Stimulated activated CD4-positive, alpha-beta T cell treated with anti-CD3 and anti-CD28 coated beads, Interleukin-1b, Interleukin-23, amount 100 ng/mL, for 4 hours (primary cell): Measurements from ENCODE around the gene DLG1.
"Not testable (repeated sequence)": the region's sequence is repeated elsewhere in the genome, so short reads cannot be mapped to it uniquely, and the experiment has no call there.

Experiments
- DNase-seq, 2 donors: peaks; one replicate each; pipeline ENCODE4 v3.0.0-alpha.2; 2020; ENCODE audit warnings: low read depth in 2 of 2

DLG1 gene

GRCh38 chr3:197209366-197210260, 88.8 kb downstream of the DLG1 start:
- no peak for DNase-seq

DNA sequence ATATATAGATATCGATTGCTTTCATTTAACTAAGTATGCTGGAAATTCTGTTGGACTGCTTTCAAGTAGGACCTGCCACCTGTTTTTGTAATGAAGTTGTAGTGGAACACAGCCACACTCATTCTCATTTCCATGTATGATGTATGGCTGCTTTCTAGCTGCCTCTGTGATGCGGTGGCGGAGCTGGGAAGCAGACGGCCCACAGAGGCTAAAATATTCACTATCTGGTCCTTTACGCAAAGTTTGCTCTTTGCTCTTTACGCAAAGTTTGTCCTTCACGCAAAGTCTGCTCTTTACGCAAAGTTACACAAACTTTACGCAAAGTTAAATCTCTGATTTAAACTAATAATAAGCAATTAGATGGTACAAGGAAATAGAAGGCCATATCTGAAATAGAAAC, 91.5 kb downstream of the DLG1 start:
- DNase-seq: no peak

- no peak for DNase-seq
Observed at GRCh38 chr3:197205675-197206074, 92.7 kb downstream of the DLG1 start.

- DNase-seq: no peak
Observed at GRCh38 chr3:197205265-197205664, 93.1 kb downstream of the DLG1 start.

DNA sequence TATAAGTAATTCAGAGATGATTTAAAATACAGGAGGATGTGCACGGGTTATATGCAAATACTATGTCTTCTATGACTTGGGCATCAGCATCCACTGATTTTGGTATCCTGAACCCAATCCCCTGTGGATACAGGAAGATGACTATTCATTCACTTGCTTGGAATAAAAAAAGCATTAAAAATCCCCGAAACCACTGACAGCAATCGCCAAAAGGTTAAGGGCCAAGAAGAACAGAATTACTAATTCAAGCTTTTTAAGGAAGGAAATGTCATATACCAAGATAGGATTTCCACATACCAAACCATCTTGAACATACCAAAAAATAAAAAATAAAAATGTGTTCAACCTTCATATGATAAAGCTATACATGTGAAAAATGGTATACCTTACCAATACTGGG, 93.7 kb downstream of the DLG1 start:
- DNase-seq: no peak

GRCh38 chr3:197203714-197204146, 94.7 kb downstream of the DLG1 start:
- no peak for DNase-seq

GRCh38 chr3:197202694-197203093, 95.7 kb downstream of the DLG1 start:
- no peak for DNase-seq

DNA sequence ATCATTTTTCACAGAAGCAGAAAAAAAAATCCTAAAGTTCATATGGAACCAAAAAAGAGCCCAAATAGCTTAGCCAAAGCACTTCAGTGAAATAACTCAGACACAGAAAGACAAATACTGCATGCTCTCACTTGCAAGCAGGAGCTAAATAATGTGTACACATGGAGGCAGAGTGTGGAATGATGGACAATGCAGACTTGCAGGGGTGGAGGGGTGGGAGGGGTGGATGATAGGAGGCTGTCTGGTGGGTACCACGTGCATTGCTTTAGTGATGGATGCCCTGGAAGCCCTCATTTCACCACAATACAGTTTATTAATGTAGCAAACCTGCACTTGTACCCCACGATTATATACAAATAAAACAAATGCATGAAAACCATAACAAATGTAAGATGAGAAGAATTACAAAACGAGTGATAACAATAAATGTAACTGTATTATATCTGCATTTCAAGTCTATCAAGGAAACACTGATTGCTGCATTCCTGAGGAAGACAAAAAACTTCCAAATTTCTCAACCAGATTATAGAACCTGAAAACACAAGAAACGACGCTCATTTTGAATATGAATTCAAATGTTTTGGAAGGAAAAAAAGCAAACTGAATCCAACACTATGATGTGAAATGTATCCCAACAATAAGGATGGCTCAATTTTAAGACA, 96.5 kb downstream of the DLG1 start:
- DNase-seq: no peak

- not testable (repeated sequence) for DNase-seq
Observed at GRCh38 chr3:197200856-197201255, 97.6 kb downstream of the DLG1 start.

GRCh38 chr3:197197334-197197733, 101.1 kb downstream of the DLG1 start:
- no peak for DNase-seq

GRCh38 chr3:197196192-197196591, 102.2 kb downstream of the DLG1 start:
- DNase-seq: no peak

DNA sequence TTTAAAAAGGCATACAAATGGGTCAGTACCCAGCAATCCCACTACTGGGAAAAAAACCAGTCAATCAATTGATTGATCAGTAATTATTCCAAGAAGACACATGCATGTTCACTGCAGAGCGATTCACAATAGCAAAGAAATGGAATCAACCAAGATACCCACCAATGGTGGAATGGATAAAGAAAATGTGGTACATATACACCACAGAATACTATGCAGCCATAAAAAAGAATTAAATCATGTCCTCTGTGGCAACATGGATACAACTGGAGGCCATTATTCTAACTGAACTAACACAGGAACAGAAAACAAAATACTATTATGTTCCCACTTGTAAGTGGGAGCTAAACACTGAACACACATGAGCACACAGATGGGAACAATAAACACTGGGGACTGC, 103.1 kb downstream of the DLG1 start:
- no peak for DNase-seq

DNA sequence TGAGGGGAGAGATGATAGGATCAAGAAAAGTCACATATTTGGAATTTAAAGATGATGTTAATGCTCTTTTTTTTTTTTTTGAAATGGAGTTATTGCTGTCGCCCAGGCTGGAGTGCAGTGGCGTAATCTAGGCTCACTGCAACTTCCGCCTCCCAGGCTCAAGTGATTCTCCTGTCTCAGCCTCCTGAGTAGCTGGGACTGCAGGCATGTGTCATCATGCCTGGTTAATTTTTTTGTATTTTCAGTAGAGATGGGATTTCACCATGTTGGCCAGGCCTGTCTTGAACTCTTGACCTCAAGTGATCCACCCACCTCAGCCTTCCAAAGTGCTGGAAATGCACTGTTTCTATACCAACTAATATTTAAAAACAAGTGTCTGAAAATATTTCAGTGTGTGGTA, 104.7 kb downstream of the DLG1 start:
- DNase-seq: not testable (repeated sequence)

DNA sequence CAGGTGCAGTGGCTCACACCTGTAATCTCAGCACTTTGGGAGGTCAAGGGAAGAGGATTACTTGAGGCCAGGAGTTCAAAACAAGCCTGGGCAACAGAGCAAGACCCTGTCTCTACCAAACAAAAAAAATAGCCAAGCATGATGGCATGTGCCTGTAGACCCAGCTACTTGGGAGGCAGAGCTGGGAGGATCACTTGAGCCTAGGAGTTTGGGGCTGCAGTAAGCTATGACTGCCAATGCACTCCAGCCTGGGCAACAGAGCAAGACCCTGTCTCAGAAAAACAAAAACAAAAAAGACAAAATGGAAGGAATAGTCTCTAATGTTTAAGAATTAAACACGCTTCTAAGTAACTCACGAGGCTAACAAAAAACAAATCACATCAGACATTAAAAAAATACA, 106.5 kb downstream of the DLG1 start:
- no peak for DNase-seq

GRCh38 chr3:197189623-197190022, 108.8 kb downstream of the DLG1 start:
- DNase-seq: no peak

DNA sequence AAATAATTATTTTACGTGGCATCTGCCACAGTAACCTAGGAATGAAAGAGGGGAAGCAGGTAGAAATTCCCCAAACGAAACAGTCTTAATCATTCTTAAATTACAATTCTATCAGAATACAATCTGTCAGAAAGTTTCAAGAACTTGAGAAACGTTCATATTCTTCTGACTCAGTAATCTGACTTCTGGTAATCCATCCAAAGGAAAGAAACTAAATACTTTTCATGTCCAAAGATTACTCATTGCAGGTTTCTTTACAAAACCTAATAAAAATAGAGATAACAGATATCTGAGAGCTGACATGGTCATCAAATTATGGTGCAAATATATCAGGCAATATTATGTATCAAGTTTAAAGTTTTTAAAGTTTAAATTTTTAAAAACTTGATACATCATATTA, 109.4 kb downstream of the DLG1 start:
- no peak for DNase-seq

DNA sequence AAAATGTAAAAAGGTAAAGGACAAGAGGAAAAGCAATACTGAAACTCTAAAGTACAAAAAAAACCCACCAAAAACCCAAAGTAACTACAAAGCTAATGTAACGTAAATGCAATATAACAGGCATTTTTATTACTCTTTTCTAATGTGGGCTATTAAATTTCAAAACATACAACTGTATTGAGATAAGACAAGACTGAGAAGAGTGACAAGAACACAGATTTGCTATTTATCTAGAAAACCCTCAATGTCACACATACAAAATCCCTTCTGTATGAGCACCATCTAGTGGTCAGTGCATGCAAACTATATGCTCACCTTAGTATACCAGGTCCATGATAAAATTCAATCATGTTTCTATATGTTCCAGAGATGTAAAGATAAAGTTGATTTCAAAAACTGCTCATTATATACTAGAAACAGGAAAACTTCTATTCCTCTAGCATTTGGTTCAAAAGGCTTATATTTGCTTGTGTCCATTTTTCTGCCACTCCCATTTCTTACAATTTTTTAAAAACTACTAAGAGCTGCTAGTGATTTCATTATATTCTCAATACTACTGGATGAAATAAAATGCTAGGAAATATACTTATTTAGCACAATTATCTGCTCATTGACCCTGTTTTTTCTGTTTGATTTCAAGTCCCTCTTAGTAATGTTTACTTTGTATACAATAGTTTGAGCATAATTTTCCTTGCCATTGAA, 111.4 kb downstream of the DLG1 start:
- DNase-seq: no peak

DNA sequence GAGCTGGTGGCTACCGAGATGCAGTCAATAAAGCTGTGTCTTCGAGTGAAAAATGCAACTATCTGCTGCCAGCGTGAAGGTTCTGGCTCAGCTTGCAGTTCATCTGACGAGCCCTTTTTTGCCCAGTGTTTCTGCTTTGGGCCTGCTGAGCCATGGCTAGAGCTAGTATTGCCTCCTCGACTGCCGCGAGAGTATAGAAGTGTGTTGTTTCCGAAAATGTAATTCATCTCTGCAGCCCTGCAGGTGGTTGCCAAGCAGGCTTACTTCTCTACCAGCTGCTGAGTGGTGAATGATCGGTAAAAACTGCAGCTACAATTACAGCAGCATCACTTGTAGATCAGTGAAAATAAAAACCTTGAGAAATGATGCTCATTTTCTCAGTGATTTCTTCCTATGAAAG, 114.8 kb downstream of the DLG1 start:
- DNase-seq: no peak

DNA sequence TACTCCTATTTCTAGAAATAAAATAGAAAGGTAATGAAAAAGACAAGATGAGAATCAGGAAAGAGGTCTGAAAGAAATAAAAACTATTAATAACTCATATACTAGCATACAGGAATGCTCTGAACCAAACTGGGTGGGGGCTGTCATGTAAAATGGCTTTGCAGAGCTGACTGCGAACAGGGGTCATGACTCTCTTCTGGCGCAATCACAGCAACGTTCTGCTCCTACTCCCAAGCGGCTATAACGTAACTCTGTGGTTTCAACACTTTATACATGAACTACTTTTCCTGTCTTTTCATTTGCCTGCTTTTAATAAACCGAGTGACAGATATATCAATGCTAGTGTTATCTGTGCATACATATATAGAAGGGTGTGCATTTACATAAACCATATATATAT, 116.7 kb downstream of the DLG1 start:
- DNase-seq: no peak

DNA sequence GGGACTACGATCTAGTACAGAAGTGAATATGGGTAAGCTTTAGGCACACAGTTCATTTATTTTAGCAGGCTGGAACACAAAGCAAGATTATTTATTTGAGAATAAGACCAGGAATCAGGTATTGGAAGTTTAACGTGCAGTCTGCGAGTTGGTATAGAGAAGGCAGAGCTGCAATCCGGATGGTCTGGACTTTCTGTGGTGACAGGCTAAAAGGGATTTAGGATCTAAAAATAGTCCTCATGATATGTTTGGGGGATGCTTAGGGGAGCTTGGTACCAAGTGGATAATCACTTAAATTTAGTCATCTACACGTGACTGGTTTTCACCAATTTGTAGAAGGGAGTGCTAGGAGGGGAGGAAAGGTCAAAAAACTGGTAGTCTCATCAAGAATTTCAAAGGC, 119.4 kb downstream of the DLG1 start:
- DNase-seq: no peak

- DNase-seq: no peak
Observed at GRCh38 chr3:197175503-197175902, 122.9 kb downstream of the DLG1 start.

DNA sequence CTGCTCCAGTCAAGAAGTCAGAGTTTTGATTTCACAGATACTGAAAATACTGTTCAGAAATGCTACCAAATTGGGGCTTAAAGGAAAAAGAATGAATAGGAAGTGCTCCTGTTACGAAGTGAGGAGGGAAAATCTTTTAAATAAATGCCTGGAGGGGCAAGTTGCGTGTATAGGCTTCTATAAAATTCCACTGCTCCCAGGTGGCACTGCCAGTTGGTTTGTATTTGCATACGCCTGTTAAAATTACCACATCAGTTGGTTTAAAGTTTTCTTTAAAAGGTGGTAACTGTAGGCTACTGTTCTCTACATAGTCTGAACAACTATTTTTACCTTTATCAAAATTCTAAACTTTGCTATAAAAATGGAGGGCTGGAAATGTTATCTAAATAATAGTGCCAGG, 123.5 kb downstream of the DLG1 start:
- DNase-seq: no peak

DNA sequence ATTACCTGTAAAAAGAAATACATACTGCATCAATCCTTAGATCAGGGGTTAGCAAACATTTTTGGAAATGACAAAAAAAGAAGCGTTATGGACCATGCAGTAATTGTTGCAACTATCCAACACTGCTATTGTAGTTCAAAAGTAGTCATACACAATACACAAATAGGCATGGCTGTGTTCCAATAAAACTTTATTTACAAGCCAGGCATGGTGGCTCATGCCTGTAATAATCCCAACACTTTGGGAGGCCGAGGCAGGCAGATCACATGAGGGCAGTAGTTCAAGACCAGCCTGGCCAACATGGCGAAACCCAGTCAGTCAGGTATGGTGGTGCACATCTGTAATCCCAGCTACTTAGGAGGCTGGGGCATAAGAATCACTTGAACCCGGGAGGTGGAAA, 124.8 kb downstream of the DLG1 start:
- no peak for DNase-seq
